ENCODE results near the gene LRG1. TPM values are rescaled to one million over a fixed set of nuclear protein-coding genes. Genes with fewer than 3 reads are reported as not detected.
A peak's percentile ranks its signal among the peaks of the same experiment; 100 is the strongest.

Gene LRG1
- total and polyA plus RNA-seq, 2 experiments from 2014 or later = 0.21 to 0.45 TPM

DNA sequence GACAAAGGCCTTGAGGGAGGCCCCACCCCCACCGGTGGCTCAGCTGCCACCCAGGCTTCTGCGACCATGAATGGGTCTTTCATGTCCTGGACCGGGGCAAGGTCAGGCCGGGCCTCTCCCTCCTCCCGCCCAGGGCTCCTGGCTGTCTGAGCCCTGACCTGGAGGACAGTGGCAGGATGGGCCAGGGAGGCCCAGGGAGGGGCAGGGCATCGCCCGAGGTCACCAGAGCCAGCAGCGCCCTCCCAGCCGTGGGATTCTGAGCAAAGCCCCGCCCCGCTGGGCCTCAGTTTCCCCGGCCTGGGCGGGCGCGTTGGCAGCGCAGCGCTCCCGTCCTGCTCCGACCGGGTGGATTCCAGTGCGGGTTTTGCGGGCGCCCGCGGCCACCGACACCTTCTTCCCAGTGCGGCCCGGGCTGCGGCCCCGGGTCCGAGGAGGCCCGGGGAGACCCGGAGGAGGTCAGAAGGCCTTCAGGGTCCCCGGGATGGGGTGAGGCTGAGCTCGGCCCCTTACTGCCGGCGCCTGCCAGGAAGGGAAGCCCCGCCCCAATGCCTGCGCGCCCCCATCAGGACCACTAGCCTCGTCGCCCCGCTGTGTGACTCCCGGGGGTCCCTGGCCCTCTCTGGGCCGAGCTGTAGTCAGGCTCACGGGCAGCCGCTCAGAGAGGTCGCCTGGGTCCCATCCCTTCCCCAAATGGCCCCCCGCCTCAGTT lies 44.3 kb upstream of the LRG1 start (continued):
- TF ChIP-seq, protein P1, sequence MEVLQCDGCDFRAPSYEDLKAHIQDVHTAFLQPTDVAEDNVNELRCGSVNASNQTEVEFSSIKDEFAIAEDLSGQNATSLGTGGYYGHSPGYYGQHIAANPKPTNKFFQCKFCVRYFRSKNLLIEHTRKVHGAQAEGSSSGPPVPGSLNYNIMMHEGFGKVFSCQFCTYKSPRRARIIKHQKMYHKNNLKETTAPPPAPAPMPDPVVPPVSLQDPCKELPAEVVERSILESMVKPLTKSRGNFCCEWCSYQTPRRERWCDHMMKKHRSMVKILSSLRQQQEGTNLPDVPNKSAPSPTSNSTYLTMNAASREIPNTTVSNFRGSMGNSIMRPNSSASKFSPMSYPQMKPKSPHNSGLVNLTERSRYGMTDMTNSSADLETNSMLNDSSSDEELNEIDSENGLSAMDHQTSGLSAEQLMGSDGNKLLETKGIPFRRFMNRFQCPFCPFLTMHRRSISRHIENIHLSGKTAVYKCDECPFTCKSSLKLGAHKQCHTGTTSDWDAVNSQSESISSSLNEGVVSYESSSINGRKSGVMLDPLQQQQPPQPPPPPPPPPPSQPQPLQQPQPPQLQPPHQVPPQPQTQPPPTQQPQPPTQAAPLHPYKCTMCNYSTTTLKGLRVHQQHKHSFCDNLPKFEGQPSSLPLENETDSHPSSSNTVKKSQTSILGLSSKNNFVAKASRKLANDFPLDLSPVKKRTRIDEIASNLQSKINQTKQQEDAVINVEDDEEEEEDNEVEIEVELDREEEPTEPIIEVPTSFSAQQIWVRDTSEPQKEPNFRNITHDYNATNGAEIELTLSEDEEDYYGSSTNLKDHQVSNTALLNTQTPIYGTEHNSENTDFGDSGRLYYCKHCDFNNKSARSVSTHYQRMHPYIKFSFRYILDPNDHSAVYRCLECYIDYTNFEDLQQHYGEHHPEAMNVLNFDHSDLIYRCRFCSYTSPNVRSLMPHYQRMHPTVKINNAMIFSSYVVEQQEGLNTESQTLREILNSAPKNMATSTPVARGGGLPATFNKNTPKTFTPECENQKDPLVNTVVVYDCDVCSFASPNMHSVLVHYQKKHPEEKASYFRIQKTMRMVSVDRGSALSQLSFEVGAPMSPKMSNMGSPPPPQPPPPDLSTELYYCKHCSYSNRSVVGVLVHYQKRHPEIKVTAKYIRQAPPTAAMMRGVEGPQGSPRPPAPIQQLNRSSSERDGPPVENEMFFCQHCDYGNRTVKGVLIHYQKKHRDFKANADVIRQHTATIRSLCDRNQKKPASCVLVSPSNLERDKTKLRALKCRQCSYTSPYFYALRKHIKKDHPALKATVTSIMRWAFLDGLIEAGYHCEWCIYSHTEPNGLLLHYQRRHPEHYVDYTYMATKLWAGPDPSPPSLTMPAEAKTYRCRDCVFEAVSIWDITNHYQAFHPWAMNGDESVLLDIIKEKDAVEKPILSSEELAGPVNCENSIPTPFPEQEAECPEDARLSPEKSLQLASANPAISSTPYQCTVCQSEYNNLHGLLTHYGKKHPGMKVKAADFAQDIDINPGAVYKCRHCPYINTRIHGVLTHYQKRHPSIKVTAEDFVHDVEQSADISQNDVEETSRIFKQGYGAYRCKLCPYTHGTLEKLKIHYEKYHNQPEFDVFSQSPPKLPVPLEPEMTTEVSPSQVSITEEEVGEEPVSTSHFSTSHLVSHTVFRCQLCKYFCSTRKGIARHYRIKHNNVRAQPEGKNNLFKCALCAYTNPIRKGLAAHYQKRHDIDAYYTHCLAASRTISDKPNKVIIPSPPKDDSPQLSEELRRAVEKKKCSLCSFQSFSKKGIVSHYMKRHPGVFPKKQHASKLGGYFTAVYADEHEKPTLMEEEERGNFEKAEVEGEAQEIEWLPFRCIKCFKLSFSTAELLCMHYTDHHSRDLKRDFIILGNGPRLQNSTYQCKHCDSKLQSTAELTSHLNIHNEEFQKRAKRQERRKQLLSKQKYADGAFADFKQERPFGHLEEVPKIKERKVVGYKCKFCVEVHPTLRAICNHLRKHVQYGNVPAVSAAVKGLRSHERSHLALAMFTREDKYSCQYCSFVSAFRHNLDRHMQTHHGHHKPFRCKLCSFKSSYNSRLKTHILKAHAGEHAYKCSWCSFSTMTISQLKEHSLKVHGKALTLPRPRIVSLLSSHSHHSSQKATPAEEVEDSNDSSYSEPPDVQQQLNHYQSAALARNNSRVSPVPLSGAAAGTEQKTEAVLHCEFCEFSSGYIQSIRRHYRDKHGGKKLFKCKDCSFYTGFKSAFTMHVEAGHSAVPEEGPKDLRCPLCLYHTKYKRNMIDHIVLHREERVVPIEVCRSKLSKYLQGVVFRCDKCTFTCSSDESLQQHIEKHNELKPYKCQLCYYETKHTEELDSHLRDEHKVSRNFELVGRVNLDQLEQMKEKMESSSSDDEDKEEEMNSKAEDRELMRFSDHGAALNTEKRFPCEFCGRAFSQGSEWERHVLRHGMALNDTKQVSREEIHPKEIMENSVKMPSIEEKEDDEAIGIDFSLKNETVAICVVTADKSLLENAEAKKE (CRISPR knock-in tag; IDR thresholded peaks at IDR 0.05) = no peak
- no peak for TF ChIP-seq POLR2AphosphoS5 (IDR thresholded peaks at IDR 0.05; ENCODE audit: low read depth)
- TF ChIP-seq ZNF114 (CRISPR knock-in tag; IDR thresholded peaks at IDR 0.05) = no peak
- no peak for TF ChIP-seq STAT1 (IDR thresholded peaks at IDR 0.05; ENCODE audit: unreplicated experiment)

DNA sequence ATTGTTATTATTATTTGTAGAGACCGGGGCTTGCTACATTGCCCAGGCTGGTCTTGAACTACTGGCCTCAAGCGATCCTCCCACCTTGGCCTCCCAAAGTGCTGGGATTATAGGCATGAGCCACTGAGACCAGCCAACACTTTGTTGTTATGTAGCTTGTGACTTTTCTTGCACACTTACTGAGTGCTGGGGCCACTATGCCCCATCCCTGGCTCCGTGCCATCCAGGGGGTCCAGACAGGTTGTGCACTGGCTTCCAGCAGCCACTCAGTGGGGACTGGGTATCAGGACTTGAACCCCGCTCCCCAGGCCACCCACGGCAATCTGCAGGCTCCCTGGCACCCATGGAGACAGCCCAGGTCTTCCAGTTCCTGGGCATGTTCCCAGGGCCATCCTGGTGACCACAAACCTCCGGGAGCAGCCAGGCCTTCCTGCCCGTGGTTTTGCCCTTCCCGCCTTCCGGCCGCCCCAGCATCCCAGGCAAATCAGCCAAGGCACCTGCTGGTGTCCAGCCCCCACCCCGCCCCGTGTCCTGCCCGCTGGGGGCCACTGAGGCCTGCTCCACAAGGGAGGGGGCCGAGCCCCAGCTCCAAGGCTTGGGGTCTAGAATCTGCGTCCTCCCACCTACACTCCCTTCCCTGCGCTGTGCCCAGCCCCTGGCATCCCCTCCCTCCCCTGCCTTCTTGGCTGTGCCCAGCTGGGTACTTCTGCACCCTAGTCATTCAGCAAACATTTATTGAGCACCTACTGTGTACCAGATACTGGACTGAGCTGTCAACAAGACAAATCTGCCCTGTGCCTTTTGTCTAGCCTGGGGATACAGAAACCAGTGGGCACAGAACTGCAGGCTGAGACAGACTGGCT lies 43.4 kb upstream of the LRG1 start:
- Mint-ChIP-seq H3K27me3 (ENCODE audit: insufficient read depth, low read depth, poor library complexity) (peaks cover 28% of the 10 kb centered on the region), H3K4me3 (peak overlapping the region; percentile 37; the same call in 2 of the 3 replicates), H3K4me1 (peaks cover 18% of the 10 kb centered on the region), H3K9me3 (no peaks in the 10 kb centered on the region), H3K27ac (no peak overlapping the region), H3K36me3 (ENCODE audit: low read depth) (no peaks in the 10 kb centered on the region)
- peaks cover 15% of the 10 kb centered on the region; the same call in 1 of the 2 replicates for H3F3A ChIP-seq (replicated peaks; ENCODE audit: low read depth)
- no peak overlapping the region for H2AFZ ChIP-seq
- no peak overlapping the region for H3K4me3 ChIP-seq
- H3K36me3 ChIP-seq (ENCODE audit: insufficient read depth) = no peaks in the 10 kb centered on the region
- peaks cover 9% of the 10 kb centered on the region for H3K79me2 ChIP-seq (replicated peaks; ENCODE audit: insufficient read depth)
- H3K27ac ChIP-seq (ENCODE audit: low read depth) = no peak overlapping the region
- H3K4me1 ChIP-seq (ENCODE audit: insufficient read depth) = peaks cover 15% of the 10 kb centered on the region
- H3K9me2 ChIP-seq (ENCODE audit: insufficient read depth) = no peaks in the 10 kb centered on the region
- H4K20me1 ChIP-seq (replicated peaks; ENCODE audit: insufficient read depth) = no peaks in the 10 kb centered on the region; the same call in 1 of the 2 replicates
- H3K27me3 ChIP-seq (ENCODE audit: insufficient read depth) = peaks cover 35% of the 10 kb centered on the region
- DNase-seq (ENCODE audit: low spot score) (no peak), ATAC-seq (no peak)
- no peak overlapping the region for H3K4me2 ChIP-seq
- TF ChIP-seq, protein P1 (CRISPR knock-in tag; IDR thresholded peaks at IDR 0.05) = no peak
- TF ChIP-seq CREB1 (CRISPR knock-in tag; IDR thresholded peaks at IDR 0.05; ENCODE audit: low read depth) (no peak), EZH2phosphoT487 (IDR thresholded peaks at IDR 0.05; ENCODE audit: unreplicated experiment) (no peak), STAT1 (IDR thresholded peaks at IDR 0.05; ENCODE audit: unreplicated experiment) (no peak), EZH2 (IDR thresholded peaks at IDR 0.05; ENCODE audit: low read depth, unreplicated experiment) (no peak)

Data from GM23338 (cell line).